Activated T-helper 17 cell treated with anti-CD3 and anti-CD28 coated beads, Interleukin-2, amount 50 U/mL, for 72 hours (primary cell): ENCODE measurements around the gene DZANK1. TPM values are rescaled to one million over a fixed set of nuclear protein-coding genes. Genes with fewer than 3 reads are reported as not detected.
A peak's percentile ranks its signal among the peaks of the same experiment; 100 is the strongest.

Experiments
- ATAC-seq: fragments of 150-1000 bp; cut with Tn5 transposase; replicated peaks from 2 replicates; pipeline ENCODE4 v1.10.0; 2021; ENCODE audit warnings: mild to moderate bottlenecking, moderate library complexity
- H3K27ac Mint-ChIP-seq: one replicate; pipeline ENCODE4 v1.8.0; 2022; ENCODE audit warnings: mixed read lengths
- H3K27me3 Mint-ChIP-seq: one replicate; pipeline ENCODE4 v1.8.0; 2022; ENCODE audit warnings: mixed read lengths
- H3K36me3 Mint-ChIP-seq: one replicate; pipeline ENCODE4 v1.8.0; 2022; ENCODE audit warnings: low read depth, mild to moderate bottlenecking, mixed read lengths
- H3K4me1 Mint-ChIP-seq: one replicate; pipeline ENCODE4 v1.8.0; 2022; ENCODE audit warnings: mixed read lengths
- H3K4me3 Mint-ChIP-seq: one replicate; pipeline ENCODE4 v1.8.0; 2022; ENCODE audit warnings: mild to moderate bottlenecking, mixed read lengths
- H3K9me3 Mint-ChIP-seq: one replicate; pipeline ENCODE4 v1.8.0; 2022; ENCODE audit warnings: mixed read lengths
- total RNA-seq, 2 donors: library from RNA; stranded (reverse); gene quantifications; one replicate each; pipeline ENCODE4 v1.2.3, GENCODE V29; 2022

Gene DZANK1
- total RNA-seq, 2 donors from 2014 or later = 2.1 to 3.2 TPM

DNA sequence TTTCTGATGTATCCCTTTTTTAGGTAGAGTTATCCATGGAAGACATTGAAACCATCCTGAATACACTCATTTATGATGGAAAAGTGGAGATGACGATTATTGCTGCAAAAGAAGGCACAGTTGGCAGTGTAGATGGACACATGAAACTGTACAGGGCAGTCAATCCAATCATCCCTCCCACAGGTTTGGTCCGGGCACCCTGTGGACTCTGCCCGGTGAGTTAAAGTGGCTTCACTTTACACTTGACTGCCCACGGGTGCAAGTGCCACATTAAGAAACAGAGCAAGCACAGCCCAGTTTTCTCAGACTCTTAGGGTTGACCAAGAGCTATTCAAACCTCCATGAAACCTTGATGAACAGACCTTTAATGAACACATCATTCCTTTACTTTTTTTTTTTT is 14.8 kb upstream of the DZANK1 start:
- H3K36me3 Mint-ChIP-seq = peaks cover 97% of the 10 kb centered on the region
- no peaks in the 10 kb centered on the region for H3K27me3 Mint-ChIP-seq
- H3K4me3 Mint-ChIP-seq = no peak overlapping the region
- peak overlapping the region; percentile 31 for H3K27ac Mint-ChIP-seq
- H3K9me3 Mint-ChIP-seq = no peaks in the 10 kb centered on the region
- no peaks in the 10 kb centered on the region for H3K4me1 Mint-ChIP-seq
- no peak for ATAC-seq

DNA sequence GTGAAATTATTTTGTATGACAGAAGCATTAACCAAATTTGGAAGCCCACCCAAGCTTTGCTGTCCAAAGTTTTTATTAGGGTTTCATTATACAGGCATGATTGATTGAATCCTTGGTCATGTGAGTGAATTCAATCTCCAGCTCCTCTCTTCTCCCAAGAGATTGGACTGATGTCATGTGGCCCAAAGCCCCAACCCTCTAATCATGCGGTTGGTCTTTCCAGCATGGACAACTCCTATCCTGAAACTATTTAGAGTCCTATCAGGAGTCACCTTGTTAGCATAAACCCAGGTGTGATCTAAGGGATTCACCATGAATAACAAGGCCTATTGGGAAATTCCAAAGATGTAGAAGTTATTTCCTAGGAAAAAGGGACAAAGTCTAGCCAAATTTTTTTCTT is 11.0 kb upstream of the DZANK1 start:
- Mint-ChIP-seq H3K4me1 (no peaks in the 10 kb centered on the region), H3K4me3 (no peak overlapping the region), H3K27ac (no peak overlapping the region), H3K27me3 (no peaks in the 10 kb centered on the region), H3K36me3 (peaks cover 97% of the 10 kb centered on the region), H3K9me3 (no peaks in the 10 kb centered on the region)
- no peak for ATAC-seq

DNA sequence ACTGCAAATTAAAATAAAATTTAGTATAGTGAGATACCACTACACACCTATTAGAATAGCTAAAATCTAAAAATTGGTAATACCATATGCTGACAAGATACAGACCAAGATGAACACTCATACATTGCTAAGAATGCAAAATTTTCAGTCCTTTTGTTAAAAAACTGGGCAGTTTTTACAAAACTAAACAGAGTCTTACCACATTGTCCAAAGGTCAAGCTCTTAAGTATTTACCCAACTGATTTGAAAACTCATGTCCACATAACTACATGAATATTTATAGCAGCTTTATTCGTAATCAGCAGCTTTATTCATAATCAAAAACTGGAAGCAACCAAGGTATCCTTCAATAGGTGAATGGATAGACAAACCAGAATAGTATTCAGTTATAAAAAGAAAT is 10.4 kb upstream of the DZANK1 start:
- peaks cover 95% of the 10 kb centered on the region for H3K36me3 Mint-ChIP-seq

DNA sequence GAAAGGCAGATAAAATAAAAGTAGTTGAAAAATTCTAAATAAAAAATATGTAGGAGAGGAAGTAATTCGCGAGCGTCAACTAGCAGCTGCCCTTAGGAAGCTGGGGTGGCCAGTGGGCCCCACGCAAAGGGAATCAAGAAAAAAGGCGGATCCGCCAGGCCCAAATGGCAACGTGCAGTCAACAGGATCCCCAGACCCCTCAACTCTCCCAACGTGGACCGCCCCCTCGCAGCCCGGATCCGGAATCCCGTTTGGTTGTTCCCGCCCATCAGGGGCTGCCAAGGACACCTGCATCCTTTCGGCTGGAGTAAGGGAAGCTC is 296 bp downstream of the DZANK1 start:
- H3K4me3 Mint-ChIP-seq = peak overlapping the region; percentile 98
- H3K4me1 Mint-ChIP-seq = peaks cover 7% of the 10 kb centered on the region
- ATAC-seq = peak; percentile 35
- peak overlapping the region; percentile 99 for H3K27ac Mint-ChIP-seq
- no peaks in the 10 kb centered on the region for H3K27me3 Mint-ChIP-seq
- peaks cover 30% of the 10 kb centered on the region for H3K36me3 Mint-ChIP-seq
- H3K9me3 Mint-ChIP-seq = no peaks in the 10 kb centered on the region

More for the DNA sequence above, 10.4 kb upstream of the DZANK1 start:
- Mint-ChIP-seq H3K27me3 (no peaks in the 10 kb centered on the region), H3K4me3 (no peak overlapping the region), H3K4me1 (no peaks in the 10 kb centered on the region), H3K9me3 (no peaks in the 10 kb centered on the region), H3K27ac (no peak overlapping the region)
- no peak for ATAC-seq

DNA sequence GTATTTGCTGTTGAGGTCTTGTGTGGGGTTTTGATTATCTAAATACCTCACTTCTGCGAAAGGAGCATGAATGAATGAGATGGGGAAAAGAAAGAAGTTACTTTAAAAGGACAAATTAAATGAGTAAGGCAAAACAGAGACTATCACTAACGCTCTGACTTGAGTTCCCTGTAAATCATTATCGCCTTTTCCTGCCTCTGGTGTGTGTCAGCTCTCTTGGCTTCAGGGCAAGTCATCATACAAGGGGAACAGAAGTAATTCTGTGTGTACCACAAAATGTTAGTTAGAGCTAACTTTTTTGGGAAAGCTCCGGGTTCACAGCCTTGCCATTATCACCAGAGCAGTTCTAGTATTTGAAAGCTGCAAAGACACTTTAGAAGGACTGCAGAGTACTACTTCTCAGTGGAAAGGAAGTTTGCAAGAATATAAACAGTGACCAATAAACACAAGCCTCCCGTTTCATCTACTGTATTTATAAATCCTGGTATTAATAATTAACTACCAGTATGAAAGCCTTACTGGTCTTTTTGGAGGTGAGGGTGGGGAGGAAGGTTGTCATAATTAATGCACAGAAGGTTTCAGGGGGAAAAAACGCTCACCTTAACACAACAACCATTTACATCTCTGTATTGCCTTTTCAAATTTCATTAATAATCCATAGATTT is 1.2 kb downstream of the DZANK1 start:
- H3K4me1 Mint-ChIP-seq = peaks cover 7% of the 10 kb centered on the region
- H3K4me3 Mint-ChIP-seq = peak overlapping the region; percentile 98
- H3K36me3 Mint-ChIP-seq = peaks cover 22% of the 10 kb centered on the region
- H3K27ac Mint-ChIP-seq = peak overlapping the region; percentile 99
- no peak for ATAC-seq
- H3K27me3 Mint-ChIP-seq = no peaks in the 10 kb centered on the region
- no peaks in the 10 kb centered on the region for H3K9me3 Mint-ChIP-seq

DNA sequence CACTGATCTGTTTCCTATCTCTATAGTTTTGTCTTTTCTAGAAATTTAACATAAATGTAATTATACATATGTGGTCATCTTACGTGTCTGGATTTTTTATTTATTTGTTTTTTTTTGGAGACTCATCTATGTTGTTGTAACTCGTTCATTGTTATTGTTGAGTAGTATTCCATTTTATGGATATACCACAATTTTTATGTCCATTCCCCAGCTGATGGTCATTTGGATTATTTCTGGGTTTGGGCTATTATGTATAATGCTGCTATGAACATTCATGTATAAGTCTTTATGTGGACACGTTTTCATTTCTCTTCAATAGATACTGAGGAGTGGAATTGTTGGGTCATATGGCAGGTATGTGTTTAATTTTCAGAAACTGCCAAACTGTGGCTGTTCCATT is 10.2 kb downstream of the DZANK1 start:
- Mint-ChIP-seq H3K4me3 (no peak overlapping the region), H3K27ac (no peak overlapping the region)
- ATAC-seq = no peak

DNA sequence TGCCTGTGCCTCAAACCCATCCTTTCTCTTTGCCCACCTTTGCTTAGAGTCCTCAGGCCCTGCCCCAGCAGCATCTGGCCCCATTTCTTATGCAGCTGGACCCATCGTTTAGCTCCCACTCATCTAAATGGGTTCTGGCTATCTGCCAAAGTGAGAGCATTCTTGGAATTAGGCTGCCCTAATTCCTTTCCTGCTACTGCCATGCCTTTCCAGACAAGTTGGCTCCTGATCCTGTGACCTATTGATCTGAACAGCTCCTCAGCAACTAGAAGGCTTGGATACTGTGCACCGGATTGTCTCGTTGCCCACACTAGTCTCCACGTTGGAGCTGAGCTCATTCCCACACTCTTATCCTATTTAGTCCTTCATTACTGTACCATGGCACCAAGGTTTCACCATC is 22.9 kb downstream of the DZANK1 start:
- Mint-ChIP-seq H3K27me3 (no peaks in the 10 kb centered on the region), H3K36me3 (no peaks in the 10 kb centered on the region), H3K4me1 (no peaks in the 10 kb centered on the region), H3K9me3 (no peaks in the 10 kb centered on the region), H3K4me3 (no peak overlapping the region), H3K27ac (peak overlapping the region; percentile 49)
- no peak for ATAC-seq

More for the DNA sequence above, 10.2 kb downstream of the DZANK1 start:
- H3K4me1 Mint-ChIP-seq = no peaks in the 10 kb centered on the region
- peaks cover 5% of the 10 kb centered on the region for H3K9me3 Mint-ChIP-seq
- no peaks in the 10 kb centered on the region for H3K36me3 Mint-ChIP-seq
- no peaks in the 10 kb centered on the region for H3K27me3 Mint-ChIP-seq

DNA sequence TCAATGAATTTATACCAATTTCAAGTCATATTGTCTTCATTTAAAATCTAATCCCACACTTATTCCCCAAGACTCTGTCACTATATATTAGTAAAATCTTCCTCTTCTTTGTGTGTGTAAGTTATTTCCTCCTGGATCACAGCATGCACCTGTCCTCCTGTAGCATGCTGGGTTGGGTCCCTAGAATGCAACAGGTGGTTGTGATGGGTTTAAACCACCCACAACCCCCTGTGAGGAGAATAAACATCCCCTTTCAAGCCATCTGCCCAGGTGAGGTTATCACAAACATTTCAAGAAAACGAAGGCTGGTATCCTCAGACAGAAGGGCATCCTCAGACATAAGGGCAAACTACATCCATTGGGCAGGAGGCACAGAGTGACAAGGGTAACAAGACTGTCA is 26.4 kb downstream of the DZANK1 start:
- no peaks in the 10 kb centered on the region for H3K9me3 Mint-ChIP-seq
- H3K27me3 Mint-ChIP-seq = no peaks in the 10 kb centered on the region
- peaks cover 4% of the 10 kb centered on the region for H3K4me1 Mint-ChIP-seq
- no peak overlapping the region for H3K27ac Mint-ChIP-seq
- H3K4me3 Mint-ChIP-seq = no peak overlapping the region
- H3K36me3 Mint-ChIP-seq = no peaks in the 10 kb centered on the region
- no peak for ATAC-seq

DNA sequence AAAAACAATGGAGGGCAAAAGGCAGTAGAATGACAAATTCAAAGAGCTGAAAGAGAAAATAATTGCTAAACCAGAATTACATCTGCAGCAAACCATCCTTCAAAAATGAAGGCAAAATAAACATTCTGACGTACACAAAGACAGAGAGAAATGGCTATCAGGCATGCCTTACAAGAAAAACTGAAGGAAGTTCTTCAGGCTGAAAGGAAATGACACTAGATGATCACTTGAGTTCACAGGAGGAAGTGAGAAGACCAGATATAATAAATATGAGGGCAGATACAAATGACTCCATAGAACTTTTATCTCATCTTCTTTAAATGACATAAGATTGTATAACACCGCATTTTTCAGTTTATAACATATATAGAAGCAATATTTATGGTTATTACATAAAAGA is 30.0 kb downstream of the DZANK1 start:
- no peak for ATAC-seq
- peaks cover 4% of the 10 kb centered on the region for H3K4me1 Mint-ChIP-seq
- no peak overlapping the region for H3K4me3 Mint-ChIP-seq
- peak overlapping the region; percentile 12 for H3K27ac Mint-ChIP-seq
- H3K9me3 Mint-ChIP-seq = no peaks in the 10 kb centered on the region
- no peaks in the 10 kb centered on the region for H3K27me3 Mint-ChIP-seq
- no peaks in the 10 kb centered on the region for H3K36me3 Mint-ChIP-seq

DNA sequence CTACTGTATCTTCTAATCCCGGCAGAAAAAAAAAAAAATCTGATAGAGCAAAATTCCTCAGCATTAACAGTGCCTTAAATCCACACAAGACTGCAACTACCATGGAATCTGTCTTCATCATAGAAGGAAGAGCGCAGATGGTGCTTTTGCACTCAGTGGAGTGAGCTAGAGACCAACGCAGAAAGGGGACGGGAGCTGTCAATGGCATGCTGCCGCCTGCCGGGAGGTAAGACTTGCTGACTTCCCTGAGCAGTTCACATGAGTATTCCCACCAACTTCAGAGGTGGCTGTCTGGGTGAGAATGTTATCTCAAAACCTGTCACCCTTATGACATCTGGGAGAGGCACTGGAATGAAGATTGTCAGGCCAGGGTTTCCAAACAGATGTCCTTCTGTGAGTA is 35.6 kb downstream of the DZANK1 start:
- Mint-ChIP-seq H3K36me3 (no peaks in the 10 kb centered on the region), H3K27me3 (no peaks in the 10 kb centered on the region), H3K4me1 (no peaks in the 10 kb centered on the region), H3K4me3 (no peak overlapping the region), H3K27ac (no peak overlapping the region), H3K9me3 (no peaks in the 10 kb centered on the region)
- ATAC-seq = no peak

DNA sequence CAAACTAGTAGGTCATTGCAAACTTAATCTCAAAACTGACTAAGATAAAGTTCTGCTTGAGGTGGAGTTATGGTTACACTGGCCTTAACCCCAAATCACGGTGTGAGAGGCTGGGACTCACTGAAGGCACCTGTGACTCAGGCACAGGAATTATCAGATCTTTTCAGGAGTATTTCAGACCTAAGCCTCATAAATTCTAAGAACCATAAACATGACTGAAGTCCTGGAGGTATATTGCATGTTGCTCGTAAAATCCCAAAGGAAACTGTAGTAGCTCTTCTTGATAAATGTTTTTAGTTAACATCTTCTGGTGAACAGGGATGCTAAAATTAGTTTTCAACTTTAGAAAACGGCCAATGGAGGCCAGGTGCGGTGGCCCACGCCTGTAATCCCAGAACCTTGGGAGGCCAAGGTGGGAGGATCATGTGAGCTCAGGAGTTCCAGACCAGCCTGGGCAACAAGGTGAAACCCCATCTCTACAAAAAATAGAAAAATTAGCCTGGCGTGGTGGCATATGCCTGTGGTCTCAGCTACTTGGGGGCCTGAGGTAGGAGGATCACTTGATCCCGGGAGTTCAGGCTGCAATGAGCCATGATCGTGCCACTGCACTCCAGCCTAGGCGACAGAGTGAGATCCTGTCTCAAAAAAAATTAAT is 36.5 kb downstream of the DZANK1 start:
- no peaks in the 10 kb centered on the region for H3K27me3 Mint-ChIP-seq
- no peak overlapping the region for H3K27ac Mint-ChIP-seq
- no peaks in the 10 kb centered on the region for H3K9me3 Mint-ChIP-seq
- H3K4me1 Mint-ChIP-seq = no peaks in the 10 kb centered on the region
- ATAC-seq = no peak
- no peak overlapping the region for H3K4me3 Mint-ChIP-seq
- no peaks in the 10 kb centered on the region for H3K36me3 Mint-ChIP-seq

DNA sequence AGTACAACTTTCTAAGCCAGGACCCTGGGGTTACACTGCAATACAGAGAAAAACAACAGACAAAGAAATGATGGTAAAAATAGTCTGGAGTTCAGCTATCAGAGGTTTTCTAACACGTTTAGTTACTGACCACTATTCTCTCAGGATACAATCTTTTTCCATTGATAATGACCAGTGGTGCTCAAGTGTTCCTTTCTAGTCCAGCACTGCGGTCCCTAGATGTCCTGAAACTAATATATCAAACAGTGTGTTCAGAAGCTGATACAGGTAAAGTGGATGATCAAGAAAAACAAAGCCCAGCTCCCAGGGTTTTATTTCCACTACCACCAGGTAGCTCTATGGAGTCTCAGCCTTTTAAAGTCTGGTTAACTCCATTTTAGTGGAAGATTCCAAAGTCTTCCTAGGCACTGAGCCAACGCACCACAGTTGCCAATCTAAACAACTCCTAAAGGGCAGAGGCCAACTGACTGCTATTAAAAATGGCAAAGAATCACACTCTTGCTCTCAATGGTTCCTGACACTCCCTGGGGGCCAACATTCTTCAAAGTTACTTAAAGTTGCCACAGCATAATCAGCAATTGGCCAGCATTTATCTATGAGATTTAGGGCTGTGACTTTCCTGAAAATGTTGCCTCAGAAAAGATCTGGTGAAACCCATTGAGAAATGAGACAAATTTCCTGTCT is 38.2 kb downstream of the DZANK1 start:
- no peaks in the 10 kb centered on the region for H3K27me3 Mint-ChIP-seq
- no peaks in the 10 kb centered on the region for H3K4me1 Mint-ChIP-seq
- no peaks in the 10 kb centered on the region for H3K9me3 Mint-ChIP-seq
- no peak overlapping the region for H3K27ac Mint-ChIP-seq
- no peak for ATAC-seq
- H3K4me3 Mint-ChIP-seq = no peak overlapping the region
- no peaks in the 10 kb centered on the region for H3K36me3 Mint-ChIP-seq

DNA sequence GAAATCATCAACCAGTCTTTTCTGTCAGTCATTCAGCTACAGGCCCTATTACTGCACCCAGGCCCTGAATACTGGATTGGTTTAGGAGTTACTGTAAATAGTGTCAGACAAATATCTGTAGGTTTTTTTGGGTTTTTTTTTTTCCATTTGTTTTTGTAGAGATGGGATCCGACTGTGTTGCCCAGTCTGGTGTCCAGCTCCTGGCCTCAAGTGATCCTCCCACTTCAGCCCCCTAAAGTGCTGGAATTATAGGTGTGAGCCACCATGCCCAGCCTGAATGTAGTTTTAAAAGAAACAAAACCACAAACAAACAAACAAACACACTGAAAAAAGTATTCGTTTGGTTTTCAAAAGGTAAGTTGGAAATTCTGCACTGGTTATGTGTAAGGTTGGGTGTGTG is 39.6 kb downstream of the DZANK1 start:
- Mint-ChIP-seq H3K36me3 (no peaks in the 10 kb centered on the region), H3K27ac (no peak overlapping the region), H3K4me1 (no peaks in the 10 kb centered on the region), H3K9me3 (no peaks in the 10 kb centered on the region), H3K27me3 (no peaks in the 10 kb centered on the region), H3K4me3 (no peak overlapping the region)
- no peak for ATAC-seq

DNA sequence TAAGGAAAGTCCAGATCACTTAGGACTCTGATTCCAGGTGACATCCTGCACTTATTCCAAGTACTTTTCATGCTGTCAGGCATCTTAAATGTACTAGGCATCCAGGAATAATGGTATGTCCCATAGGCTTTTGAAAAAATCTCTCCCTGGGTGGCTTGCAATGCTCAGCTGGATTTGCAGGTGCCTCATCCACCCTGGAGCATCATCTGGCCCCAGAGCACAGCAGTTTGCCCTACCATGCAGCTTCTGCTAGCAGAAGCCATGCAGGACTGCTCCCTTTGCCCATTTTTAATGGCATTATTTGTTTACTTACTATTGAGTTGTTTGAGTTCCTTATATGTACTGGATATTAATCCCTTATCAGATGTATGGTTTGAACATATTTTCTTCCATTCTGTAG is 45.2 kb downstream of the DZANK1 start:
- Mint-ChIP-seq H3K27ac (no peak overlapping the region), H3K36me3 (no peaks in the 10 kb centered on the region), H3K4me3 (no peak overlapping the region), H3K9me3 (no peaks in the 10 kb centered on the region), H3K27me3 (no peaks in the 10 kb centered on the region), H3K4me1 (no peaks in the 10 kb centered on the region)
- no peak for ATAC-seq

DNA sequence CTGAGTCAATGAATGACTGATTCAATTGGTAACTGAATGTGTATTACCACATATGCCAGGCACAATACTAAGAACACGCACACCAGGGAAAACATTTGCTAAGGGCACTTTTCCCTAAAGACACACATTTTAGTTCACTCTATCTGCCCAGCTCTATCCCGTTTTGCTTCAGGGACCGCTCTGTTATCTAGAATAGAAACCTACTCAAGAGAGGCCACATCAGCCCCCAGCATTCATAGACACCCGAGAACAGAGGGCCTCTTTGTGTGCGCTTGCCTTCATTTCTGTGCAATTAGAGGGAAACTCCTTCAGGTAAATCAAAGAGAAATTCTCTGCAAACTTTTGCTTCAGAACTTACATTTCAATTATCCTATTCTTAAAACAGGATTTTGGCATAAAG is 50.3 kb downstream of the DZANK1 start:
- no peaks in the 10 kb centered on the region for H3K27me3 Mint-ChIP-seq
- no peaks in the 10 kb centered on the region for H3K36me3 Mint-ChIP-seq
- H3K27ac Mint-ChIP-seq = no peak overlapping the region
- H3K9me3 Mint-ChIP-seq = no peaks in the 10 kb centered on the region
- H3K4me1 Mint-ChIP-seq = peaks cover 5% of the 10 kb centered on the region
- ATAC-seq = no peak
- no peak overlapping the region for H3K4me3 Mint-ChIP-seq
